SK-N-SH (cell line): ENCODE data around the gene RBM15B. TPM values are rescaled to one million over a fixed set of nuclear protein-coding genes. Genes with fewer than 3 reads are reported as not detected.

ENCODE experiments used
- CHD2 ChIP-seq: fragments of 150-350 bp; IDR thresholded peaks from 2 replicates; pipeline ENCODE4 v1.6.1; 2018; ENCODE audit warnings: low read length; ENCODE audit not compliant: partially characterized antibody
- ELF1 ChIP-seq: IDR thresholded peaks from 2 replicates; pipeline ENCODE4 v1.4.0; 2012
- EZH2phosphoT487 ChIP-seq: fragments of 200-600 bp; sonication (generic); IDR thresholded peaks from 2 replicates; pipeline ENCODE4 v1.6.1; 2017; ENCODE audit warnings: low read depth, mixed run types, mild to moderate bottlenecking, antibody characterized with exemption, moderate library complexity, borderline replicate concordance
- FOXJ3 ChIP-seq: sonication (generic); formaldehyde crosslinking; IDR thresholded peaks from 2 replicates; pipeline ENCODE4 v1.5.1; 2020; ENCODE audit warnings: mild to moderate bottlenecking, missing genetic modification reagents
- FOXM1 ChIP-seq: IDR thresholded peaks from 2 replicates; pipeline ENCODE4 v1.4.0; 2012; ENCODE audit warnings: low read depth, mild to moderate bottlenecking
- MXI1 ChIP-seq: IDR thresholded peaks from 2 replicates; pipeline ENCODE4 v1.6.1; 2012; ENCODE audit warnings: mild to moderate bottlenecking, low read depth, low read length, improper control_type of control experiment
- POLR2AphosphoS5 ChIP-seq: IDR thresholded peaks from 2 replicates; pipeline ENCODE4 v1.6.1; 2012; ENCODE audit warnings: low read depth, low read length
- RCOR1 ChIP-seq: fragments of 150-350 bp; IDR thresholded peaks from 2 replicates; pipeline ENCODE4 v1.6.1; 2017; ENCODE audit warnings: antibody characterized with exemption, low read length
- RXRA ChIP-seq: IDR thresholded peaks from 2 replicates; pipeline ENCODE4 v1.4.0; 2012; ENCODE audit warnings: low read depth, mild to moderate bottlenecking, borderline replicate concordance
- TAF1 ChIP-seq: IDR thresholded peaks from 2 replicates; pipeline ENCODE4 v1.6.1; 2012; ENCODE audit warnings: low read depth, mild to moderate bottlenecking, low read length, moderate library complexity, borderline replicate concordance
- TEAD4 ChIP-seq: IDR thresholded peaks from 2 replicates; pipeline ENCODE4 v1.4.0; 2012; ENCODE audit warnings: mild to moderate bottlenecking, borderline replicate concordance; ENCODE audit not compliant: insufficient read depth
- polyA plus RNA-seq, 3 experiments: library from polyadenylated mRNA; depleted of rRNA; stranded (reverse); fragments of >200 nt; gene quantifications; 2 replicates each; pipeline ENCODE4 v1.2.3, GENCODE V29; 2012
- TF ChIP-seq, protein P1 (sequence below): fragments of 150-350 bp; IDR thresholded peaks from 2 replicates; pipeline ENCODE4 v1.6.1; 2016; ENCODE audit warnings: mild to moderate bottlenecking, low read depth, low read length
- TF ChIP-seq, protein P2 (sequence below): fragments of 150-350 bp; IDR thresholded peaks from 2 replicates; pipeline ENCODE4 v1.6.1; 2017; ENCODE audit warnings: antibody characterized with exemption, low read length, low read depth, borderline replicate concordance
- TF ChIP-seq, protein P3 (sequence below): fragments of 200-600 bp; sonication (generic); IDR thresholded peaks from 2 replicates; pipeline ENCODE4 v1.6.1; 2017; ENCODE audit warnings: antibody characterized with exemption, mild to moderate bottlenecking, moderate library complexity
- TF ChIP-seq, protein P4 (sequence below): IDR thresholded peaks from 2 replicates; pipeline ENCODE4 v1.4.0; 2012; ENCODE audit warnings: low read depth, borderline replicate concordance

Gene RBM15B
- polyA plus RNA-seq, 1 of the 3 experiments (the other 2 are of a cell fraction): 17.0 TPM

DNA sequence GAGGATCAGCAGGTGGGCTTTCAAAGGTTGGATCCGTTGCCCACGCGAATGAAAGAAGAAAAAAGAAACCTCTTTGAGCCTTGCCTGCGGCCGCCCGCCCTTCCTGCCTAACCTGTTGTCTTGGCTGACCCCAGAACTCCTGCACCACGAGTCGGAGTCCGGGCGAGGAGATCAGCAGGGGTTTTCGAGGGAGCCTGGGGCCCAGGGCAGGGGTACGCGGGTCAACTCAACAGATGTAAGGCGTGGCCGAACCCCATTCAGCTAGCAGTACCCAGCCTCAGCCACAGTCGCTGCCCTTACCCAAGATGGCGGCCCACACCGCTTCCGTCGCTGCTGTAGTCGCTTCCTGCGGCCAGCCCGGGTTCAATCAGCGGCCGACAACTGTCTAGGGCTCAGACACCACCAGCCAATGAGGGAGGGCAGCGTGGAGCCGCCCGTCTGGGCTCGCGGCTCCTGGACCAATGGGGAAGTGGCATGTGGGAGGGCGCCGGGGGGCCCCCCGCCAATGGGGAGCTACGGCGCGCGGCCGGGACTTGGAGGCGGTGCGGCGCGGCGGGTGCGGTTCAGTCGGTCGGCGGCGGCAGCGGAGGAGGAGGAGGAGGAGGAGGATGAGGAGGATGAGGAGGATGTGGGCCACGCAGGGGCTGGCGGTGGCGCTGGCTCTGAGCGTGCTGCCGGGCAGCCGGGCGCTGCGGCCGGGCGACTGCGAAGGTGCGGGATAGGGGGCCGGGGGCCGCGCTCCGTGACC, 6.2 kb upstream of the RBM15B start, which contains the start of gene MANF (continued):
- TF ChIP-seq, protein P1, sequence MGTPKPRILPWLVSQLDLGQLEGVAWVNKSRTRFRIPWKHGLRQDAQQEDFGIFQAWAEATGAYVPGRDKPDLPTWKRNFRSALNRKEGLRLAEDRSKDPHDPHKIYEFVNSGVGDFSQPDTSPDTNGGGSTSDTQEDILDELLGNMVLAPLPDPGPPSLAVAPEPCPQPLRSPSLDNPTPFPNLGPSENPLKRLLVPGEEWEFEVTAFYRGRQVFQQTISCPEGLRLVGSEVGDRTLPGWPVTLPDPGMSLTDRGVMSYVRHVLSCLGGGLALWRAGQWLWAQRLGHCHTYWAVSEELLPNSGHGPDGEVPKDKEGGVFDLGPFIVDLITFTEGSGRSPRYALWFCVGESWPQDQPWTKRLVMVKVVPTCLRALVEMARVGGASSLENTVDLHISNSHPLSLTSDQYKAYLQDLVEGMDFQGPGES: peak; percentile 91
- TF ChIP-seq, protein P2, sequence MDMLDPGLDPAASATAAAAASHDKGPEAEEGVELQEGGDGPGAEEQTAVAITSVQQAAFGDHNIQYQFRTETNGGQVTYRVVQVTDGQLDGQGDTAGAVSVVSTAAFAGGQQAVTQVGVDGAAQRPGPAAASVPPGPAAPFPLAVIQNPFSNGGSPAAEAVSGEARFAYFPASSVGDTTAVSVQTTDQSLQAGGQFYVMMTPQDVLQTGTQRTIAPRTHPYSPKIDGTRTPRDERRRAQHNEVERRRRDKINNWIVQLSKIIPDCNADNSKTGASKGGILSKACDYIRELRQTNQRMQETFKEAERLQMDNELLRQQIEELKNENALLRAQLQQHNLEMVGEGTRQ: peak; percentile 13; the same call in 1 of the 2 replicates
- TF ChIP-seq FOXJ3 (no peak), TEAD4 (no peak), CHD2 (peak; percentile 88), RXRA (no peak), RCOR1 (peak; percentile 56), MXI1 (peak; percentile 69; the same call in 1 of the 2 replicates), POLR2AphosphoS5 (peak; percentile 80), ELF1 (peak; percentile 70), TAF1 (peak; percentile 79; the same call in 1 of the 2 replicates), FOXM1 (no peak; the same call in 1 of the 2 replicates), EZH2phosphoT487 (no peak)
- TF ChIP-seq, protein P3, sequence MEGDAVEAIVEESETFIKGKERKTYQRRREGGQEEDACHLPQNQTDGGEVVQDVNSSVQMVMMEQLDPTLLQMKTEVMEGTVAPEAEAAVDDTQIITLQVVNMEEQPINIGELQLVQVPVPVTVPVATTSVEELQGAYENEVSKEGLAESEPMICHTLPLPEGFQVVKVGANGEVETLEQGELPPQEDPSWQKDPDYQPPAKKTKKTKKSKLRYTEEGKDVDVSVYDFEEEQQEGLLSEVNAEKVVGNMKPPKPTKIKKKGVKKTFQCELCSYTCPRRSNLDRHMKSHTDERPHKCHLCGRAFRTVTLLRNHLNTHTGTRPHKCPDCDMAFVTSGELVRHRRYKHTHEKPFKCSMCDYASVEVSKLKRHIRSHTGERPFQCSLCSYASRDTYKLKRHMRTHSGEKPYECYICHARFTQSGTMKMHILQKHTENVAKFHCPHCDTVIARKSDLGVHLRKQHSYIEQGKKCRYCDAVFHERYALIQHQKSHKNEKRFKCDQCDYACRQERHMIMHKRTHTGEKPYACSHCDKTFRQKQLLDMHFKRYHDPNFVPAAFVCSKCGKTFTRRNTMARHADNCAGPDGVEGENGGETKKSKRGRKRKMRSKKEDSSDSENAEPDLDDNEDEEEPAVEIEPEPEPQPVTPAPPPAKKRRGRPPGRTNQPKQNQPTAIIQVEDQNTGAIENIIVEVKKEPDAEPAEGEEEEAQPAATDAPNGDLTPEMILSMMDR: no peak
- TF ChIP-seq, protein P4, sequence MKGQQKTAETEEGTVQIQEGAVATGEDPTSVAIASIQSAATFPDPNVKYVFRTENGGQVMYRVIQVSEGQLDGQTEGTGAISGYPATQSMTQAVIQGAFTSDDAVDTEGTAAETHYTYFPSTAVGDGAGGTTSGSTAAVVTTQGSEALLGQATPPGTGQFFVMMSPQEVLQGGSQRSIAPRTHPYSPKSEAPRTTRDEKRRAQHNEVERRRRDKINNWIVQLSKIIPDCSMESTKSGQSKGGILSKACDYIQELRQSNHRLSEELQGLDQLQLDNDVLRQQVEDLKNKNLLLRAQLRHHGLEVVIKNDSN: no peak; the same call in 1 of the 2 replicates
